ENCODE data around the gene SURF4. TPM values are rescaled to one million over a fixed set of nuclear protein-coding genes. Genes with fewer than 3 reads are reported as not detected.

The SURF4 gene
- total and polyA plus RNA-seq, 2 of the 13 experiments (the other 11 are each of a cell fraction or from before 2014, with no cell fraction given): 220 to 265 TPM

DNA sequence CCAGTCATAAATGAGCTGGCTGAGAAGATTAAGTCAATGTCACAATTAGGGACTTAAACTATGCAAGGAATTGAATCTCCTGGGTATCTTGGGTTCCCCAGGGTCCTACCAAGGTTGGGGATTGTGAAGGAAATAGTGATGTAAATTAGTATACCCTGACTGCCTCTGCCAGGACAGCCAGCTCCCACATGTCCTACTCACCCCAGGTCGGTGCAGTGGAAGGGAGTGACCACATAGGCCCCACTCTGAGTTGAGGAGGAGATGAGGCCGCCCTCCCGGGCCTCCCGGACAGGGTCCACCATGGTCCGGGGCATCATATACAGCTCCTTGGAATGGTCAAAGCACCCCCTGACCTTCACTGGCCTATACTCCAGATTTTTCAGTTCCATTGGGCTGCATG lies 22.3 kb downstream of the SURF4 start (continued):
- no peak for TF ChIP-seq ZNF432 (CRISPR knock-in tag; IDR thresholded peaks at IDR 0.05; ENCODE audit: borderline replicate concordance)
- TF ChIP-seq SOX6 (IDR thresholded peaks at IDR 0.05): no peak
- no peak for TF ChIP-seq SOX6 (CRISPR knock-in tag; IDR thresholded peaks at IDR 0.05)
- TF ChIP-seq ZNF441 (CRISPR knock-in tag; IDR thresholded peaks at IDR 0.05; ENCODE audit: borderline replicate concordance): no peak
- TF ChIP-seq ZKSCAN5 (CRISPR knock-in tag; IDR thresholded peaks at IDR 0.05): no peak
- no peak for TF ChIP-seq ZBTB10 (CRISPR knock-in tag; IDR thresholded peaks at IDR 0.05; ENCODE audit: borderline replicate concordance)
- TF ChIP-seq MLX (CRISPR knock-in tag; IDR thresholded peaks at IDR 0.05): no peak
- TF ChIP-seq CHD2 (IDR thresholded peaks at IDR 0.05; ENCODE audit: low read depth, low read length): no peak
- TF ChIP-seq CC2D1A (CRISPR knock-in tag; IDR thresholded peaks at IDR 0.05): no peak
- no peak for TF ChIP-seq PCBP2 (optimal IDR thresholded peaks at IDR 0.05; ENCODE audit: low read depth, low read length, poor library complexity, severe bottlenecking)
- TF ChIP-seq SRF (IDR thresholded peaks at IDR 0.05; ENCODE audit: low read depth, low read length): no peak
